ENCODE data around the gene AP2M1.

The AP2M1 gene

DNA sequence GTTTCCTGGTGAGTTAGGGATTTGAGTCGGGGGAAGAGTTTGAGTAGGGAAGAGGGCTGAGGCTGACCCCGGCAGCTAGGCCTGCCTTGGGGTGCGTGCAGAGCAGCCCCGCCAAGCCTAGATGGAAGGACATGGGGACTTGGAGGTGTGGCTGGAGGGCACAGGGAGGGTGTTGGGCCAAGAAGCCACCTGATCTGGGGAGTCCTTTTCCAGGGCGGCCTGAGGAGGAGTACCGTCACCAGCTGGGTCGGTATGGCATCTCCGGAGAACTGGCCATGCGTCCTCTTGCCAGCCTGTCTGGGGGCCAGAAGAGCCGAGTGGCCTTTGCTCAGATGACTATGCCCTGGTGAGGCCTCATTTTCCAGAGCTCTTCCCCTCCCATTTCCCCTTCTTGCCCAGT is 18.2 kb downstream of the AP2M1 start:
- in situ Hi-C loops (cut with MboI; ENCODE audit: low pct_unique_long_range_greater_than_20kb, low sequenced_read_pairs, unreplicated experiment): no loop called here
- TF ChIP-seq, protein P1, sequence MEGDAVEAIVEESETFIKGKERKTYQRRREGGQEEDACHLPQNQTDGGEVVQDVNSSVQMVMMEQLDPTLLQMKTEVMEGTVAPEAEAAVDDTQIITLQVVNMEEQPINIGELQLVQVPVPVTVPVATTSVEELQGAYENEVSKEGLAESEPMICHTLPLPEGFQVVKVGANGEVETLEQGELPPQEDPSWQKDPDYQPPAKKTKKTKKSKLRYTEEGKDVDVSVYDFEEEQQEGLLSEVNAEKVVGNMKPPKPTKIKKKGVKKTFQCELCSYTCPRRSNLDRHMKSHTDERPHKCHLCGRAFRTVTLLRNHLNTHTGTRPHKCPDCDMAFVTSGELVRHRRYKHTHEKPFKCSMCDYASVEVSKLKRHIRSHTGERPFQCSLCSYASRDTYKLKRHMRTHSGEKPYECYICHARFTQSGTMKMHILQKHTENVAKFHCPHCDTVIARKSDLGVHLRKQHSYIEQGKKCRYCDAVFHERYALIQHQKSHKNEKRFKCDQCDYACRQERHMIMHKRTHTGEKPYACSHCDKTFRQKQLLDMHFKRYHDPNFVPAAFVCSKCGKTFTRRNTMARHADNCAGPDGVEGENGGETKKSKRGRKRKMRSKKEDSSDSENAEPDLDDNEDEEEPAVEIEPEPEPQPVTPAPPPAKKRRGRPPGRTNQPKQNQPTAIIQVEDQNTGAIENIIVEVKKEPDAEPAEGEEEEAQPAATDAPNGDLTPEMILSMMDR (IDR thresholded peaks at IDR 0.05; ENCODE audit: extremely low read depth, insufficient read depth, missing control alignments): no peak
- no peak for DNase-seq (ENCODE audit: low spot score)

DNA sequence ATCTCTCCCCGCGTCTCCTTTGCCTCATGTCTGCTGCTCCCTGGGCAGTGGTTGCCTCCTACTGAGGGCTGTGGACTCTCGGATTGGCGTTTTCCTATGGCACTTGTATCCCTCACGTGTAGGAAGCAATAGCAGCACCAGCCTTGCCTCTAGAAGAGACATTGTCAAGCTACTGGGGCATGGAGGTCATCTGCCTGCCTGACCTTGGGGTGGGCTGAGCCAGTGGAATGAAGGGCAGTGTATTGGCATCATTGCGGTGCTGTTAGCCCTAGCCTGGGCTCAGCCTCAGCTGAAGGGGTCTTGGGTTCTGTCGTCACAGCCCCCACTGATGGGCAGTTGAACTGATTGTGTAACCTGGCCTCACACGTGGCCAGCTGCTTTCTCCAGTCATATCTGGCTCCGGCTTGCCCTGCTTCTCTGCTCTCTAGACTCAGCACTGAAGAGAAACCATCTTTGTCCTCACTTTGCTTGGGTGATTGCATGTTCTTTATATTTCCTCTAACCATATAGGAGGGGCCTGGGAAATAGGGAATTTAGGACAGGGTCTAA is 19.4 kb downstream of the AP2M1 start:
- in situ Hi-C loops (cut with MboI; ENCODE audit: low pct_unique_long_range_greater_than_20kb, low sequenced_read_pairs, unreplicated experiment): no loop called here
- no peak for DNase-seq (ENCODE audit: low spot score)
- TF ChIP-seq, protein P1 (IDR thresholded peaks at IDR 0.05; ENCODE audit: extremely low read depth, insufficient read depth, missing control alignments): no peak

DNA sequence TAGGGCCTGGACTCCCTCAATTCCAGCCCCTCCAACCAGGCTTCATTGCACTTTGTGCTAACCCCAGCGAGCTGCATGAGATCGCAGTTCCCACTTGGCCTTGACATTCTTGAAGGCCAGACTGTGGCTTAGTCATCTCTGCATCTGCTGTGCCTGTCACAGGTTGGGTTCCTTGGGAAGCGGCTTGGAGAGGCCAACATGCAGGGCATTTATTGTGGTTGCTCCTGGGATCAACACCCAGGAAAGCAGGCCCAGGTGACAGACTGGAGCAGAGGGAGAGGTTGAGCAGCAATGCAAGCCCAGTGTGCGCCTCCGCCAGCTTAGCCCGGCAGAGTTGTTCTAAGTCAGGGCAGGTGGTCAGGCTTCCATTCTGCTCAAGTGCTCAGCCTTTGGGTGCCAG is 21.9 kb downstream of the AP2M1 start:
- TF ChIP-seq, protein P1 (IDR thresholded peaks at IDR 0.05; ENCODE audit: extremely low read depth, insufficient read depth, missing control alignments): no peak
- no peak for DNase-seq (ENCODE audit: low spot score)
- in situ Hi-C loops (cut with MboI; ENCODE audit: low pct_unique_long_range_greater_than_20kb, low sequenced_read_pairs, unreplicated experiment): no loop called here

DNA sequence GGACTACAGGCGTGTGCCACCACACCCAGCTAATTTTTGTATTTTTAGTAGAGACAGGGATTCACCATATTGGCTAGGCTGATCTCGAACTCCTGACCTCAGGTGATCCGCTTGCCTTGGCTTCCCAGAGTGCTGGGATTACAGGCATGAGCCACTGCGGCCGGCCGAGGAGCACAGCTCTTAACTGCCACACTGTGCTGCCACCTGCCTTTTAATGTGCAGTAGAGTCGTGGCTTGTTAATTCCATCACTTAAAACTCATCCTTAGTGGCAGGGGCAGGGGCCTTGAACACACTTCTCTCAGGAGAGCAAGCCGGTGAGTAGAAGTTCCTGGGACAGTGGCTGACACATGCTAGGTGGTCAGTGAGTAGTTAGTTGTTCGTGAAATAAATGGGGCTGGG is 23.9 kb downstream of the AP2M1 start:
- DNase-seq (ENCODE audit: low spot score): no peak
- in situ Hi-C loops (cut with MboI; ENCODE audit: low pct_unique_long_range_greater_than_20kb, low sequenced_read_pairs, unreplicated experiment): no loop called here
- TF ChIP-seq, protein P1 (IDR thresholded peaks at IDR 0.05; ENCODE audit: extremely low read depth, insufficient read depth, missing control alignments): no peak

DNA sequence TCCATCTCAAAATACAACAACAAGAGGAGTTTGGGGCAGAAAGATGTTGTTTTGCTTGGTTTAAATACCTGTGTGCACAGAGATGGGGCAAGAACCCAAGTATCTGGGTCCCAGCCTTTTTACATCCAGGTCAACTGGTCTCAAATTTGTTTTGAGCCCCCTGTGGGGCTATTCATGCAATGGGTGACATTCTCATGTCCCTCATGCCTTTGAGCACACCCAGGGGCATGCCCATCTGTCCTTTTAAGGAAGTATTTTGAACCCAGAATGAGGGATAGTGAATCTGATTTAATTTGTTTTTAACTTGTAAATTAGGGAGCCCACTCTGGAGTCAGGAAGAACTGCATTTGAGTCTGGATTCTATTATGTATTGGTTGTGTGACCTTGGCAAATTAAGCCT is 26.2 kb downstream of the AP2M1 start:
- no peak for DNase-seq (ENCODE audit: low spot score)
- in situ Hi-C loops (cut with MboI; ENCODE audit: low pct_unique_long_range_greater_than_20kb, low sequenced_read_pairs, unreplicated experiment): no loop called here
- TF ChIP-seq, protein P1 (IDR thresholded peaks at IDR 0.05; ENCODE audit: extremely low read depth, insufficient read depth, missing control alignments): no peak

DNA sequence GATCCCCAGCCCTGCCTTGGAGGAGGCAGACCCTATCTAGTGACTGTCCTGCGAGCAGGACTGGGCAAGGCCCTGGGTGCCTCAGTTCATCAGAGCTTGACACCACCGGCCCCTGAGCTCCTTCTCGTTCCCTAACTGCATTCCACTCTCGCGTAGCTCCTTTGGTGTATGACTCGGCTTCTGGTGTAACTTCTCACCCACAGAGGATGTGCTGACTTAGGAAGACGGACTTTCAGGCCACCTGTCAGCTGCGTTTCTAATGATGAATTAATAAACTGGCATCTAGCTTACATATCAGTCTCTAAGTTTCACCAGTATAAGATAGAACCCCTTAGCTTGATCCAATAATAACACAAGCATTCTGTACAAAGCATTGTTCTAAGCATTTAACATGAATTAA is 28.9 kb downstream of the AP2M1 start:
- DNase-seq (ENCODE audit: low spot score): no peak
- in situ Hi-C loops (cut with MboI; ENCODE audit: low pct_unique_long_range_greater_than_20kb, low sequenced_read_pairs, unreplicated experiment): no loop called here
- TF ChIP-seq, protein P1 (IDR thresholded peaks at IDR 0.05; ENCODE audit: extremely low read depth, insufficient read depth, missing control alignments): no peak
